Esophagus squamous epithelium (tissue), 5 donors: Measurements from ENCODE around the gene CD248. TPM values are rescaled to one million over a fixed set of nuclear protein-coding genes. Genes with fewer than 3 reads are reported as not detected.

Experiments used
- DNase-seq: peaks from one replicate; lab custom pipeline; 2025; lab: John Stamatoyannopoulos, UW
- H3K27ac ChIP-seq, 4 donors: fragments of 200-600 bp; sonication (generic); one replicate each; pipeline ENCODE4 v1.5.1; 2016 to 2019; ENCODE audit warnings: mild to moderate bottlenecking in 1 of 4
- H3K27me3 ChIP-seq, 4 donors: fragments of 200-600 bp; sonication (generic); 1 replicate in 3 of 4; 2 replicates in 1 of 4; pipeline versions ENCODE4 v1.5.1 to v1.6.0; 2017 to 2021; ENCODE audit warnings: antibody characterized with exemption in 1 of 4
- H3K36me3 ChIP-seq, 3 donors: fragments of 200-600 bp; sonication (generic); one replicate each; pipeline ENCODE4 v1.5.1; 2016 to 2019
- H3K4me1 ChIP-seq, 3 donors: fragments of 200-600 bp; sonication (generic); one replicate each; pipeline ENCODE4 v1.5.1; 2017 to 2019
- H3K4me3 ChIP-seq, 4 donors: fragments of 200-600 bp; sonication (generic); 1 replicate in 3 of 4; 2 replicates in 1 of 4; pipeline ENCODE4 v1.5.1; 2016 to 2019; ENCODE audit warnings: mild to moderate bottlenecking in 2 of 4, moderate library complexity in 1 of 4
- H3K9me3 ChIP-seq, 3 donors: fragments of 200-600 bp; sonication (generic); one replicate each; pipeline ENCODE4 v1.5.1; 2016 to 2019
- POLR2A ChIP-seq, 4 donors: fragments of 450-650 bp; IDR thresholded peaks; one replicate each; pipeline ENCODE4 v1.6.1; 2017; ENCODE audit warnings: antibody characterized with exemption in 4 of 4, mild to moderate bottlenecking in 4 of 4, moderate library complexity in 3 of 4
- WGBS, 2 donors: methylation state at CpG; one replicate each; pipeline ENCODE4 v1.1.5; 2018; 5-methylcytosine and 5-hydroxymethylcytosine counted together
- intact Hi-C: fragments of 100-400 bp; cut with DNase I; formaldehyde crosslinking; loops from one replicate; pipeline ENCODE4 v1.15.0; 2022
- total RNA-seq, 4 donors: library from RNA; depleted of rRNA; stranded (reverse); fragments of >200 nt; gene quantifications; one replicate each; pipeline ENCODE4 v1.1.0, GENCODE V29; 2016
- TF ChIP-seq, protein P1 (sequence below), 6 experiments: fragments of 450-650 bp in 4 of 6; fragments of 200-600 bp in 2 of 6; sonication (generic) in 2 of 6; IDR thresholded peaks; one replicate each; pipeline ENCODE4 v1.5.1; 2016 to 2019; ENCODE audit warnings: antibody characterized with exemption in 6 of 6, mild to moderate bottlenecking in 4 of 6, moderate library complexity in 4 of 6
- donor health status: DM: yes; HTN: yes; CAD: no.

Gene CD248
- total RNA-seq, 4 donors from 2014 or later = 1.9 to 13.2 (median 6.1) TPM

DNA sequence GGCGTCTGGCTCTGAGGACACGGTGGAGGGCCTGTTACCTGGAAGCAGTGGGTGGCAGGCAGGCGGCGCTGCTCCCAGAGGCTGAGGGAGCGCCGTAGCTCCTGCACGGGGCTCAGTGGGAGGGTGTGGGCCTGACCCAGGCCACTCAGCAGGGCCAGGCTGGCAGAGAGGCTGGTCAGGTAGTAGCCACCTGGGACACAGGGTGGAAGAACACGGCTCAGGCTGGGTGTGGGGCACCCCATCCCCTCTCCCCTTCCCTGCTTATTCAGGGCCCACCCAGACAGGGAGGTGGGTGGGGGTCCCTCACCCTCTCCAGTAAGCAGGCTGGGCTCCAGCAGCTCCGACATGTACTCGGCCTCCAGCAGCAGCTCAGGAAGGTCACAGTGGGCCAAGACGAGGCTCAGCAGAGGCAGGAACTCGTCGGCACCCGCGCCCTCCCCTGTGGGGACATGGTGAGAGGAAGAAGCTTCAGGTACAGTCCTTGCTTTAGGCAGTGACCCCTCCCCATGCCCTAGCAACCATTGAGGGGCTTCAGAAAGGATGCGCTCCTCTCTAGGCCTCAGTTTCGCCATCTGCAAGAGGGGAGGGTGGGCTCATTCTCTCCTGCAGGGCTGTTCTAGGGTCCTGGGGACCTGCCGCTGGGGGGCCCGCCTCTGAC, 16.5 kb upstream of the CD248 start:
- Histone ChIP-seq H3K27me3 (no peaks in the 10 kb centered on the region), H3K4me1 (peaks cover 46 to 60% (median 48%) of the 10 kb centered on the region in 3 donors), H3K9me3 (no peaks in the 10 kb centered on the region), H3K4me3 (no peak overlapping the region), H3K27ac (no peak overlapping the region), H3K36me3 (peaks cover 11 to 45% (median 21%) of the 10 kb centered on the region in 3 donors)
- intact Hi-C loops = no loop called here
- 70 to 90% methylated on average over 2 to 7 of the region's 19 CpGs for WGBS, 2 donors
- no peak for DNase-seq
- TF ChIP-seq POLR2A (IDR thresholded peaks at IDR 0.05) = no peak
- TF ChIP-seq, protein P1, sequence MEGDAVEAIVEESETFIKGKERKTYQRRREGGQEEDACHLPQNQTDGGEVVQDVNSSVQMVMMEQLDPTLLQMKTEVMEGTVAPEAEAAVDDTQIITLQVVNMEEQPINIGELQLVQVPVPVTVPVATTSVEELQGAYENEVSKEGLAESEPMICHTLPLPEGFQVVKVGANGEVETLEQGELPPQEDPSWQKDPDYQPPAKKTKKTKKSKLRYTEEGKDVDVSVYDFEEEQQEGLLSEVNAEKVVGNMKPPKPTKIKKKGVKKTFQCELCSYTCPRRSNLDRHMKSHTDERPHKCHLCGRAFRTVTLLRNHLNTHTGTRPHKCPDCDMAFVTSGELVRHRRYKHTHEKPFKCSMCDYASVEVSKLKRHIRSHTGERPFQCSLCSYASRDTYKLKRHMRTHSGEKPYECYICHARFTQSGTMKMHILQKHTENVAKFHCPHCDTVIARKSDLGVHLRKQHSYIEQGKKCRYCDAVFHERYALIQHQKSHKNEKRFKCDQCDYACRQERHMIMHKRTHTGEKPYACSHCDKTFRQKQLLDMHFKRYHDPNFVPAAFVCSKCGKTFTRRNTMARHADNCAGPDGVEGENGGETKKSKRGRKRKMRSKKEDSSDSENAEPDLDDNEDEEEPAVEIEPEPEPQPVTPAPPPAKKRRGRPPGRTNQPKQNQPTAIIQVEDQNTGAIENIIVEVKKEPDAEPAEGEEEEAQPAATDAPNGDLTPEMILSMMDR (IDR thresholded peaks at IDR 0.05) = no peak

DNA sequence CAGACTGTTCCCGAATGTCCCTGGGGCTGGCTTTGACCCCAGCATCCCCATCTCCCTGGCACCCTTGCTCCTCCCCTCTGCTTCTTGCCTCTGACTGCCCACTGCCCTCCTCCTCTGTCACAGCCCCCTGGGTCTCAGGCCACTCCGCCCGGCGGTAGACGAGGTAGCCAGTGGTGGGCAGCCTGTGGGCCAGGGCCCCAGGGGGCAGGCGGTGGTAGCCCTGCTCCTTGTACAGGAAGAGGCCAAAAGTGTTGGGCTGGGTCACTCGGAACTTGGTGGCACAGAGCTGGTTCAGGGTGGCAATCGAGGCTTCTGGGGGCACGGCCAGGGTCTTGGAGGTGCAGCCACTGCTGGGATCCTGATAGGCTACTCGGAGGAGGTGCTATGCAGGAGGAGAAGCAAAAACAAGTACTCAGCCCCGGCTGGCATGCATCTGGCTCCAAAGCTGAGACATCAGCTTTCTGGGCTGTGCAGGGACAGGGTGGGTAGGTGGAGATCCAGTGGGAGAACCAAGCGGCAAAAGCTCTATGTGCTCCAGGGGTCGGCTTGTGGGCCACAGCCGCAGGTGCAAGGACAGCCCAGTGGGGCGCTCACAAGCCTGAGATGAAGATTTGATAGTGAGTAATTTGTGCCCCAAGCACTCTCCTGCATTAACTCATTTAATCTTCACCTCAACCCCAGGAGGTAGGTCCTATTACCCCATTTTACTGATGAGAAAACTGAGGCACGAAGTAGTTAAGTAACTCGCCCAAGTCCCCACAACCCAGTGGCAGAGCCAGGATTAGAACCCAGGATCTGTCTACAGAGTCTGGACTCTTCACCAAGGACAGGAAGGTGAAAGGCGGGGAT, 15.8 kb upstream of the CD248 start:
- DNase-seq = no peak
- Histone ChIP-seq H3K9me3 (no peaks in the 10 kb centered on the region), H3K27ac (no peak overlapping the region), H3K4me3 (no peak overlapping the region), H3K27me3 (no peaks in the 10 kb centered on the region), H3K36me3 (peaks cover 11 to 38% (median 20%) of the 10 kb centered on the region in 3 donors), H3K4me1 (peaks cover 44 to 60% (median 48%) of the 10 kb centered on the region in 3 donors)
- WGBS, 2 donors = 76% methylated on average over 9 to 10 of the region's 18 CpGs
- no peak for TF ChIP-seq POLR2A (IDR thresholded peaks at IDR 0.05)
- TF ChIP-seq, protein P1 (IDR thresholded peaks at IDR 0.05) = no peak
- intact Hi-C loops = no loop called here

DNA sequence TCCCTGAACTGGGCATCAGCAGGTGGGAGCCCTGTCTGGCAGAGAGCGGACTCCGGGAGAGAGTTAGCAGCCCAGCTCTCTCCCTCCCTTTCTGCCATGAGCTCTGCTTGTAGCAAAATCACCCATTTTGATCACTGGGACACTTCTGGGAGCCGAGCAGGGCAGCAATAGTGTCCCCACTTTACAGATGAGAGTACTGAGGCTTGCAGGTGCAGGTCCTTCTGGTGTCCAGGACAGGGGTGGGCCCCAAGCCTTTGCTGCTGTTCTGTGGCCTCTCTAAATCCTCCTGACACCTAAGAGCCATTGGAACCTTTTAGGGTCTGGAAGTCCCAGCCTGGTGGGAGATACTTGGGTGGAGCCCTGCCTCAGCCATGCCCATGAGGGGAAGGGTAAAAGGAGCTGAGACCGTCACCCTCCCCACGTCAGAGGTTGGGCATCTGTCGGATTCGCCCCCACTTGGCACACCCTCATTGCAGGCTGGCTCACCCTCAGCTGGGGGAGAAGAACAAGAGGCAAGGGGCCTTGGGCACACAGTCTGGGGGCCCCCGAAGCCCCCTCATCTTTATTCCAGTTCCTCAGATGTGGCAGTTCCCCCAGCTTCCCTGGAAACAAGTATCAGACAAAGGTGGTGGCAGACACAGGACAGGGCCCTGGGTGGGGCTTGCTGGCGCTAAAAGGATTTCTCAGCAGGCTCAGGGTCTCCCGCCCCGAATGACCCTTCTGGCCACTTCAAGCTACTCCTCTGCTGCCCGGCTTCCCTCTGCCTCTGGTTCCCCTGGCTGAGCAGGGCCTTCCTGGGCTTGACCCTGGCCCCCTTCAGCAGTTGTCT, 14.9 kb upstream of the CD248 start:
- no peak overlapping the region for H3K27ac ChIP-seq
- no peak for DNase-seq
- H3K4me3 ChIP-seq = no peak overlapping the region
- WGBS, 2 donors = 80 to 94% methylated on average over 3 to 10 of the region's 12 CpGs
- TF ChIP-seq, protein P1 (IDR thresholded peaks at IDR 0.05) = no peak
- TF ChIP-seq POLR2A (IDR thresholded peaks at IDR 0.05) = no peak
- no peaks in the 10 kb centered on the region for H3K27me3 ChIP-seq
- H3K4me1 ChIP-seq = peaks cover 40 to 60% (median 45%) of the 10 kb centered on the region in 3 donors
- intact Hi-C loops = no loop called here
- no peaks in the 10 kb centered on the region for H3K9me3 ChIP-seq
- H3K36me3 ChIP-seq = peaks cover 11 to 34% (median 20%) of the 10 kb centered on the region in 3 donors

DNA sequence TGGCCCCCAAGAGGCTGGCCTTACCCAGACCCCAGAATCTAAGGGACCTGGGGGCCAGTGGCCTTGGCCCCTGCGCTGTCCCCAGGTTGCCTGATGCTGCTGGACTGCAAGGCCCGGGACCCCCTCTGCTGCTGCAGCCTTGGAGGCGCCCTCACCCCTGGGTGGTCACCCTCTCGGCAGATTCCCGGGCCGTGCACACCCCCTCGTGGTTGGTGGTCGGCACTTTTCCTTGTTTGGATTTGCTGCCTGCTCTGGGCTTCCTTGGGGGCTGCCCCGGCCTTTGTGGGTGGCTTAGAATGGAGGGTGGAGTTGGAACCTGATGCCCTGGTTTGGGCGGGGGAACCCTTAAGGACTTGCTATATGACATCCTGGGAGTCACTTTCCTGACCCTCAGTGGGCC, 14.1 kb upstream of the CD248 start:
- Histone ChIP-seq H3K4me3 (no peak overlapping the region), H3K4me1 (peaks cover 38 to 60% (median 48%) of the 10 kb centered on the region in 3 donors), H3K9me3 (no peaks in the 10 kb centered on the region), H3K36me3 (peaks cover 11 to 34% (median 20%) of the 10 kb centered on the region in 3 donors), H3K27ac (no peak overlapping the region), H3K27me3 (no peaks in the 10 kb centered on the region)
- no peak for TF ChIP-seq POLR2A (IDR thresholded peaks at IDR 0.05)
- TF ChIP-seq, protein P1 (IDR thresholded peaks at IDR 0.05) = no peak
- 61 to 63% methylated on average over 7 to 8 of the region's 10 CpGs for WGBS, 2 donors
- intact Hi-C loops = no loop called here
- no peak for DNase-seq
